LNCaP clone FGC (cell line): ENCODE data around the gene SSR4.

Experiments used
- DNase-seq: peaks from one replicate; pipeline ENCODE4 v3.0.0-alpha.2; 2011; ENCODE audit warnings: low read depth
- H3K4me3 ChIP-seq: 2 replicates; pipeline ENCODE4 v1.5.1; 2011; ENCODE audit warnings: mild to moderate bottlenecking, low read depth, low read length, control low read depth
- CTCF ChIP-seq: IDR thresholded peaks from 2 replicates; pipeline ENCODE4 v1.5.1; 2012; ENCODE audit warnings: mild to moderate bottlenecking; ENCODE audit not compliant: control insufficient read depth, insufficient read depth; ENCODE audit errors: extremely low read depth

The SSR4 gene

GRCh38 chrX:153766871-153767673 lies 27.4 kb upstream of the SSR4 start:
- TF ChIP-seq CTCF: no peak
- no peak overlapping the region for H3K4me3 ChIP-seq
- DNase-seq: no peak

DNA sequence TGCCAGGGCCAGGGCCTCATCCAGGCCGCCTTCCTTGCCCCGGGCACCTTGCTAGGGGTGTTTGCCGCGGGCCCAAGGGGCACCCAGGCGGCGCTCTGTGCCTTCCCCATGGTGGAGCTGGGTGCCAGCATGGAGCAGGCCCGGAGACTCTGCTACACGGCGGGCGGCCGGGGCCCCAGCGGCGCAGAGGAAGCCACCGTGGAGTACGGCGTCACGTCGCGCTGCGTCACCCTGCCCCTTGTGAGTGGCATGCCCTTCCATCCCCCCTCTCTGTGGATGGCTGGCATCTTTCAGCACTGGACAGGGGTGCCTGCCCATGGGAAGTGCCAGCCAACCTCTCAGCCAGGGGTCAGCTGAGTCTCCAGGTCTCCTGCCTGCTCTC lies 26.8 kb upstream of the SSR4 start:
- DNase-seq: no peak
- H3K4me3 ChIP-seq: no peak overlapping the region
- no peak for TF ChIP-seq CTCF

- no peak for DNase-seq
- no peak overlapping the region for H3K4me3 ChIP-seq
- TF ChIP-seq CTCF: no peak
Measured at GRCh38 chrX:153768311-153769157, 25.9 kb upstream of the SSR4 start.

DNA sequence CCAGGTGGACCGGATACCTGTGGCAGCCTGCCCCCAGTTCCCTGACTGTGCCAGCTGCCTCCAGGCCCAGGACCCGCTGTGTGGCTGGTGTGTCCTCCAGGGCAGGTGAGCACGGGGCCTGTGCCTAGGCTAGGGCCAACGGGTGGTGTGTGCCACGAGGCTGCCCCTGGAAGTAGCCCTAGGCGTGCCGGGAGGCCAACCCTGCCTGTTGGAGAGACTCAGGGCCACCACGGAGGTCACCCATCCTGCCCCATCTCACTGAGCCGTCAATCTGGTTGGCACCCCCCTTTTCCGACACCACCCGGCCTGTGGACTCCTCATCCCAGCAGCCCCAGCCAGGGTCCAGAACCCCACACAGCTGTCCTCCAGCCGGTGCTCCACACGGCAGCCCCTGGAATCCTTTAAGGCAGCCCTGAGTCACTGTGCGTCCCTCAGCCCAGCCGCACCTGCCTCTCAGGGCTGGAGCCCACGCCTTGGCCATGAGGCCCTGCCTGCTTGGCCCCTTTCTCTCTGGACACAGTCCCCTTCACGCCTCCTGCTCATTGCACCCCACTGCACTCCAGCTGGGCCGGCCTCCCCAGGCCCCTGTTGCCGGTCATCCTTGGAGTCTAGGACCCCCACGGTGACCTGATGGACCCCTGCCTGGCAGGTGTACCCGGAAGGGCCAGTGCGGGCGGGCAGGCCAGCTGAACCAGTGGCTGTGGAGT lies 25.2 kb upstream of the SSR4 start:
- DNase-seq: no peak
- H3K4me3 ChIP-seq: no peak overlapping the region
- no peak for TF ChIP-seq CTCF

DNA sequence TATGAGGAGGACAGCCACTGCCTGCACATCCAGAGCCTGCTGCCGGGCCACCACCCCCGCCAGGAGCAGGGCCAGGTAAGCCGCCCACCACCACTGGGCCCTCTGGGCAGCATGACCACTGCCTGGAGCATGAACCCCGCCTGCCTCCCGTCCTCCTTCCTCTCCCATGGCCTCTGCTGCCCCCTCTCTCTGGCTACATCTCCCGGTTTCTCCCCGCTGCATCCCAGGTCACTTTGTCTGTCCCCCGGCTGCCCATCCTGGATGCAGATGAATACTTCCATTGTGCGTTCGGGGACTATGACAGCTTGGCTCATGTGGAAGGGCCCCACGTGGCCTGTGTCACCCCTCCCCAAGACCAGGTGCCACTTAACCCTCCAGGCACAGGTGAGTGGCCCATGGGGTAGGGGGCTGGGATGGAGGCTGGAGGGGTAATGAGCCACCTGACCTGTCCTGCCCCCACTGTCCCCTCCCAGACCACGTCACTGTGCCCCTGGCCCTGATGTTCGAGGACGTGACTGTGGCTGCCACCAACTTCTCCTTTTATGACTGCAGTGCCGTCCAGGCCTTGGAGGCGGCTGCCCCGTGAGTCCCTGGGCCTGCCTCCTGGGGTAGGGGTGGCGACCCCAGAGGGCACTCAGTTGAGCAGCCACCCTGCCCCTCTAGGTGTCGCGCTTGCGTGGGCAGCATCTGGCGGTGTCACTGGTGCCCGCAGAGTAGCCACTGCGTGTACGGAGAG lies 24.4 kb upstream of the SSR4 start:
- H3K4me3 ChIP-seq: no peak overlapping the region
- TF ChIP-seq CTCF: no peak
- DNase-seq: no peak
